Measurements from ENCODE around the gene STX5. TPM values are rescaled to one million over a fixed set of nuclear protein-coding genes. Genes with fewer than 3 reads are reported as not detected.
A peak's percentile ranks its signal among the peaks of the same experiment; 100 is the strongest.

The STX5 gene
- total and polyA plus RNA-seq, 9 of the 15 experiments (the other 6 are each of a cell fraction or from before 2014, with no cell fraction given), result 2.8 to 28.6 (median 23.7) TPM

- no peak for TF ChIP-seq HSF4 (CRISPR knock-in tag; IDR thresholded peaks at IDR 0.05; ENCODE audit: borderline replicate concordance)
- no peak for TF ChIP-seq ZNF184 (CRISPR knock-in tag; IDR thresholded peaks at IDR 0.05)
- peak in 1 of 3 experiments; percentile 21 for TF ChIP-seq YY1 (IDR thresholded peaks at IDR 0.05; ENCODE audit: borderline replicate concordance in 1 of 3, control insufficient read depth in 1 of 3, extremely low read depth in 1 of 3, insufficient read depth in 3 of 3, insufficient read length in 1 of 3, insufficient replicate concordance in 2 of 3, low read depth in 1 of 3, low read length in 2 of 3)
- TF ChIP-seq MED1 (CRISPR knock-in tag; IDR thresholded peaks at IDR 0.05; ENCODE audit: borderline replicate concordance), result no peak
- no peak for TF ChIP-seq CHD7 (IDR thresholded peaks at IDR 0.05; ENCODE audit: low read depth, low read length)
- peak; percentile 69 for TF ChIP-seq VEZF1 (CRISPR knock-in tag; IDR thresholded peaks at IDR 0.05)
- TF ChIP-seq CREB5 (CRISPR knock-in tag; IDR thresholded peaks at IDR 0.05), result no peak
- no peak for TF ChIP-seq NR2C2 (CRISPR knock-in tag; IDR thresholded peaks at IDR 0.05)
- peak; percentile 70; the same call in 1 of the 2 replicates for TF ChIP-seq NR2C2 (tag; IDR thresholded peaks at IDR 0.05)
- TF ChIP-seq NCOA6 (IDR thresholded peaks at IDR 0.05), result no peak
Observed at GRCh38 chr11:62831520-62832335, at the start of gene STX5 (continued).

Measured in K562 (cell line).